Stimulated activated CD4-positive, alpha-beta T cell treated with anti-CD3 and anti-CD28 coated beads, TNF-alpha, amount 100 ng/mL, for 24 hours (primary cell): ENCODE data around the gene PAOX.
A peak's percentile ranks its signal among the peaks of the same experiment; 100 is the strongest.

Experiments used
- DNase-seq, 3 experiments: peaks; one replicate each; pipeline ENCODE4 v3.0.0-alpha.2; 2020; ENCODE audit warnings: low read depth in 3 of 3

The PAOX gene

DNA sequence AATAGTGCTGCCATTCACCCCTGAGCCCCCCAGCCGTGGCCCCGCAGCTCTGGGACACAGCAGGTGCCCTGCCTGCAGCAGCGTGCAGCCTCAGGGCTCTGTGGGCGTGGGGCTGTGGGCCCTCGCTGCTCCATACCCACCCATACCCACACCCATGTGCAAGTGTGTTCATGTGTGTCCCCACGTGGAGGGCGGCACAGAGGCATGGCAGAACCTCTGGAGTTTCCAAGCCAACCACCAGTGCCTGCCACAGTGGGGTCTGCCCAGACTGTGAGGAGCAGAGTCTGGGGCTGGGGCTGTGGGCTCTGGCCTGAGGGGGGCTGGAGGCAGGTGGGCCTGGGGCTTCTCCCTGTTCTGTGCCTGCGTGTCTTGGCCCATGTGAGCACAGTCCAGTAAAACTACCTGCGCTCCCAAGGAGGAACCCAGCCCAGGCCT lies 29.5 kb upstream of the PAOX start:
- no peak for DNase-seq

DNA sequence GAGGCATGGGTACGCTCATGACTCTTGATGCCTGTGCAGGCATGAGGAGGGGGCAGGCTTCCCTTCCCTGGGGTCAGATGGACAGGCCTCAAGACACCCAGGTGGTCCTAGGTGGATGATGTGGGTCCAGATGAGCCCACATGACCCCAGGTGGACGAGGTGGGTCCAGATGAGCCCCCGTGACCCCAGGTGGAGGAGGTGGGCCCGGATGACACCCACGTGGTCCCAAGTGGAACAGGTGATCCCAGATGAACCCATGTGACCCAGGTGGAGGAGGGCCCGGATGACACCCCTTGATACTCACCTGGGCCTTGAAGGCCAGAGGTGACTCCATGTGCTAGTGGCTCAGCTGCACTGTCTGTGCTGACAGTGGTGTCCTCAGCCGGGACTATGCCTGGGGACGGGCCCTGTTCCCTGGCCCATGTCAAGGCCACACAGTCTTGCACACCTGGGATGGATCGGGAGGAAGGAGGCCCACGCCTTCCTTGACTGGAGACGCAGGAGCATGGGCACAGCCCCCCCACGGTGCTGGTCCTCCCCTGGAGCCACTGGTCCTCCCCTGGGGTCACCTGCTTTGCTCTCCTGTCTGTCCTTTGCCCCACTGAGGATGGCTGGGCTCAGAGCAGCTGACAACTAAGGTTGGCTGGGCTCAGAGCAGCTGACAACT lies 28.6 kb upstream of the PAOX start:
- no peak for DNase-seq

DNA sequence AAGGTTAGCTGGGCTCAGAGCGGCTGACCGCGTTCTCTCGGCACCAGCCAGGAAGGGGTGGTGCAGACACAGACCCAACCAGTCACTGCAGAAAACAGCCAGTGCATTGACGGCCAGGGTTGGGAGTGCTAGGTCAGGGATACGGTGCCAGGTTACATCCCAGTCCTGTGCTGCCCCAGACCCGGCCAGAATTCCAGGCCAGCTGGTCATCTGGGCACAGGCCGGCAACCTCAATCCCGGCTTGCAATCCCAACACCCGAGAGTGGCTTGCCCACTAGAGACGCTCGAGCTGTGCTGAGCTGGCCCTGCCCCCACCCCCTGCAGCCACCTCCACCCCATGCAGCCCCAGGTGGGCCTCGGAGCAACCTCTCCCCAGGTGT lies 28.1 kb upstream of the PAOX start:
- DNase-seq: no peak

DNA sequence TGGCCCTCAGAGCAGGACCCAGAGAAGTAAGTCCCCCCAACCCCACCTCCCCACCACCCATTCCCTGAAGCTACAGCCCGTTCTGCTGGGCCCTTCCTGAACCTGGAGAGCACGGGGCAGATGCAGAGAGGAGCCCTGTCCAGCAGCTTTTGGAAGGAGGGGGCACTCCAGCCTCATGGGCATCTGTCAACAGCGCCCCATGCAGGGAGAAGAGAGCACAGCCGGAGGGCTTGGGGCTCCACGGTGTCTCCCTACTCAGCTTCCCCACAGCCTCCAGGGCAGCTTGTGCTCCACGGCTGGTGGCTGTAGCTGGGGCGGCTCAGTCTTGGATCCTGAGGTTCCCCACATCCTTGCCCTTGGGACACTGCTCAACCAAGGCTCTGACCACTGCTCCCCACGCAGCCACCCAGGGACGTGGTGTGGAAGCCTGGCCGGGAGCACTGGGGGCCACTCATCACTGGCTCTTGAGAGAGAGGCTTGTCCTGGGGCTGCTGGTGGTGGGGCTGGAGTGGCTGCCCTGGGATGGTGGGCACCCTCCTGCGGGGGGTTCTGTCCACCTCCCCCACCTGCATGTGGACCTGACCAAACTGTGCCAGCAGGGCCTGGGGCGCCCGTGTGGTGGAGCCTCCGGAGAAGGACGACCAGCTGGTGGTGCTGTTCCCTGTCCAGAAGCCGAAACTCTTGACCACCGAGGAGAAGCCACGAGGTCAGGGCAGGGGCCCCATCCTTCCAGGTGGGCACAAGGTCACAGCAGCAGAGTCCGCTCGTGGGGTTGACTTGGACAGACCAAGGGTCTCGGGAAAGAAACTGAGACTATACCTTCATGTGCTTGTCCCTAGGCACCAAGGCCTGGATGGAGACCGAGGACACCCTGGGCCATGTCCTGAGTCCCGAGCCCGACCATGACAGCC lies 27.4 kb upstream of the PAOX start:
- DNase-seq: no peak

DNA sequence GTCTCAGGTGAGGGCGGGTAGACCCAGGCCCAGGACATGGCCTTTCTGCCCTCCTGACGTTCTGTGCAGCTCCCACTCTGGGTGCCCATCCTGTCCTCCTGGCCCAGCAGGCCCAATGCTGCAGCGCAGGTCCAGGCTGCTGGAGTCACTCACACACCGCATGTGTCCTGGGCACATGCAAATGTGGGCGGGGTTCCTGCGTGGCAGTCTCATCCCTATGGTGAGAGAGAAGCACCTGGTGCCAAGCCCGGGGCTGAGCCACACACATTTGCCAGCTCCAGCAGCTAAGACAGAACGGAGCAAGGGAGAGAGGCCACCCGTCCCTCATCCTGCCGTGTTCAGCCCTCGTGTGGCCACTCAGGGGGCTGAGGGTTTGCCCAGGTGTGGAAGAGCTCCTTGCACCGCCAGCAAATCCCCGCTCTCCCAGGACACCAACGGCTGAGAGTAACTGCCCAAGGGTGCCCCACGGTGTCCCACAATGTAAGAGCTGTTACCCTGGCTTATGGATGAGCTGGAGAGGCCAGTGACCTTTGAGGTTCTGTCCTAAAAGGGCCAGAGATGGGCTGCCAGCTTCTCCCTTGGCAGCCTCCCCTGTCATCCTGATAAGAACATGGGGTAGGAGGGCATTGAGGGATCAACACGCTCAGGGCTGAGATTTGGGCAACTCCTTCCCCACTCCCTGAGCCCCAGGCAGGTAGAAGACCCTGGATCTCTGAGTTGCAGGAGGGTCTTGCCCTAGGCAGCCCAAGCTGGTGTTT lies 25.7 kb upstream of the PAOX start:
- DNase-seq: no peak

DNA sequence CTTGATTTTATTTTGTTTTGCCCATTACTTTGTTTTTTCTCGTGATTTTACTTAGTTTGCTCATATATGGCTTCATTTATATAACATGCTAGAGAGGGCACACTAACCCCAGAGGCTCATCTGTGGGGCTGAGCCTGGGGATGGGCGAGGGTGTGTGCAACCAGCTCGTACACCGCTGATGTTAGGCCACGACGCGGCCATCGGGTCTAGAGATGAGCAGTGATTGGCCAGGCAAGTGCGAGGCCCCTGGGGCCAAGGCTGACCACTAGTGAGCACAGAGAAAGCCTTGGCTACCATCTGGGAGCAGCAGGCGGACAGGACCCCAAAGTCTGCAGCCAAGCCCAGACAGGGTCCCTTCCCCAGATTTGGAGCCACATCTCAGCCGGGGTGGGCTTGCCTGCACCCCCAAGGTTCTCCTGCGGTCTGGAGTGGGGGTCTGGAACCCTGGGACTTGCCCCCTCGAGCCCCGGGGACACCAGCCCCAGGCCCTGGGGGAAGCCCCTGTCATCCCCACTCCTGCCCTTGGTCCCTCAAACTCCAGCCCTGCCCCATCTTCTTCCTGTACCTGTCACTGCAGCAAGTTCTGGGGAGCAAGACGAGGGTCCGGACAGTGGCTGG lies 25.0 kb upstream of the PAOX start:
- DNase-seq: no peak

DNA sequence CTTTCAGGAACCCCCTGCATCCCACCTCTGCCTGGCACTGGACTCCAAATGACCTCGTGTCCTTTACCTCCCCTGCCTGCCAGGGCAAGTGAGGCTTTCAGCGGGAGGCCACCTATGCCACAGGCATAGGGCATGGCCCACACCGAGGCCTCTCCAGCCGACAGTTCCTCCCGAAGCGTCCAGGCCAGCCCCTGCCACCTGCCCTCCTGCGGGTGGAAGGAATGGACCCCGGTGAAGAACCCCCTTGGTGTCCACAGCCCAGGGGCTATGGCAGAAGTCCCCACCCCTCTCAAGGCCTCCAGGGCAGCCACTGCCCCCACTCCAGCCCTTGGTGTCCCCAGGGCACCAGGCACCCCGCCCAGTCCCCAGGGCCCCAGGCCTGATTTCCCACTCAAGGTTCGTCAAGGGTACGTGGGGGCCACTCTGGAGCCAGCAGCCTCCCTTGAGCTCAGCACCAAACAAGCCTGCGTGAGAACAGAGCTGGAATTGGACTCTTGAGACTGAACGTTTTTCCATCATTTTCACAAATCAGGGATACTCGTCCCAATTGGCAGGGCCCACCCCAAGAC lies 24.3 kb upstream of the PAOX start:
- DNase-seq: no peak

DNA sequence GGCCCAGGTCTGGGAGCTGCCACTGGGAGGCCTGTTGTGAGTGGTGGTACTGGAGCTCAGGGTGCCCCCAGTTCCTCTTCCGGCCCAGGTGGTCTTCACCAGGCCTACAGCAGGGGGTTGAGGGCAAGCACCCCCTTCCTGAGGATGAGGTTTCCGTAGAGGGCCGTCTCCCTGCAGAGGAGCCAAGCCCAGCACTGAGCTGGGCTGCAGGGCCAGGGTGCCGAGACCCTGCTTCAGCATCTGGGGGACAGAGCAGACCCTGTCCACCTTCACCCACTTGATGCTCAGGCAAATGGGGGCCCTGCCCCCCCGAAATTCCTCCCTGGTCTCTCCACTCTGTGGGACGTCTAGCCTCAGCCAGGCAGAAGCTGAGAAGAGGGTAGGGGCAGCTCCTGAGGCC lies 23.8 kb upstream of the PAOX start:
- no peak for DNase-seq

DNA sequence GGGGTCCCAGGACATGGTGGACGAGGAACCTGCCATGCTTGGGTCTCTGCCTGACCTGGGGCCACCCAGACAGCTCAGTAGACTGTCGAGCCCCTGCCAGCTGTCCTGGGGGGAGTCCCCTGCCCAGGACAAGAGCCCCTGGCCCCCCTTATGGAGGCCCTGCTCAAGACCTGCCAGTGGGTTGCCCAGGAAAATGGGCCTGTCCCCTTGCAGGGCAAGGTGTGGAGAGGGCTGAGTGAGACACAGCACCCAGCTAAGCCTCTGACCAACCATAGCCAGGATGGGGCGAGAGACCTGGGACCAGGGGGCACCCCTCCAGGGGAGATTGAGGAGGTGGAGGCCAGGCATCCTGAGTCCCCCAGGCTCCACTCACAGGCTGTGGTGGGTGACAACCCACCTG lies 23.1 kb upstream of the PAOX start:
- DNase-seq: no peak

DNA sequence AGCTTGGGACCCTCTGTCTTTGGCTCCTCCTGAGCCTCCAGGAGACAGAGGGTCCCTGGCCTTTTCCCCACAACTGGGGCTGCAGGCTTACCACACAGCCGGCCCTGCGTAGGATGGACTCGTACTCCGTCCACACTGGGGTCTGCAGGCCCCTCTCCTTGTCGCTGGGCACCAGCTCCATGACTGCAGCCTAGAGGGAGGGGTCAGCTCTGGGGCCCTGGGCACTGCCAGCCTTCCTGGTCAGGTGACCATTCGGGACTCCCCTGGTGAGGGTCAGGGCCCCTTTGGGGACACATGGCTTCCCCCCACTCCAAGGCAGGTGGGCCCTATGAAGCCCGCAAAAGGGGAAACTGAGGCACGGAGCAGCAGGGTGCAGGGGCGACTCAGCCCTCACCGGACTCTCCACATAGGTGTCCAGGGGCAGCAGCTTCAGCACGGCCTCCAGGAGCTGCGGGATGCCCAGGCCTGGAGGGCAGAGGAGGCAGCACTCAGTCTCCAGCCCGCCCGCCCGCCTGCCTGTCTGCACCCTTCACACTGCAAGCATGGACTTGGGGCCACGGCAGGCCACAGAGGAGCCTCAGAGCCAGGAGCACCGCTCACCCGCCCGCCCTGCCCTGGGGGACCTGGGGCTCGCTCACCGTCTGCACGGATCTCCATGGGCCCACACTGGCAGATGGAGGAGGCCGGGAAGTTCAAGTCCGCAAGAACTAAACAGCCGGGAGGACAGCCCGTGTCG lies 22.3 kb upstream of the PAOX start:
- DNase-seq: no peak

DNA sequence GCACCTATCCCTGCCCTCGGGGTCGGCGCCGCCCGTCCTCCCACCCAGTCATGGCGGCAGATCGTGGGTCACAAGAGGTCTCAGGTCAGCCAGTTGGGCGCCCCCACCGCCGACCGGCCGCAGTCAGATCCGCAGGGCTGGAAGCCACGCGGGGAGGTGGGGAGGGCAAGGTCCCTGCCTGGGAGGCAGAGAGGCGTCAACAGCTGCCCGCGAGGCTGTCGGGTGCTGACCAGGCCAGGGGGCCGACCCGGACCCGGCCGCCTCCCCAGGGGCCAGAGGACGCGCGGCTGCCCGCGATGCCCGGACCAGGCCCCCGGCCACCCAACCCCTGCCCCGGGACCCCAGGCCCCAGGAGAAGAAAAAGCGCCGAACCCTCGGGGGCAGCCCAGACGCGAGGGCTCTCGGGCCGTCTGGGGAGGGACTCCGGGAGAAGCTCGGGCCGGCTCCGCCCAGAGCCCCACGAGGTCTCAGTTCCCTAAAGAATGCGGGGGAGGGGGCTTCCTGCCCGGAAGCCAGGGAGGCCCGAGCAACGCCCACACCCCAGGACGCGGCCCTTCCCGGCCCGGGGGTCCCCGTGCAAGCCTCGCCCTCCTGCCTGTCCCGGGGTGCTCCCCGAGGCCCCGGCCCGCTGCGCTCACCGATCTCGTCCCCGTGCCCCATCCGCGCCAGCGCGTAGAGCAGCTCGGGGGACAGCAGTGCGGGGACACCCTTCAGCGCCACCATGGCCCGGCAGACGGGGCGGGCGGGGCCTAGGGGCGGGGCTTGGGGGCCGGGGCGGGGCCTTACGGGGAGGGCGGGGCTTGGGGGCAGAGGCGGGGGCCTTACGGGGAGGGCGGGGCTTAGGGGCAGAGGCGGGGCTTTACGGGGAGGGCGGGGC lies 21.5 kb upstream of the PAOX start, which contains the start of gene FUOM:
TSS of gene FUOM (minus strand) at position 735 of the 877 bp plus-strand sequence. CDS start at position 723, 12 bp downstream.
- peak in 2 of 3 experiments; percentile 57 to 76 for DNase-seq

DNA sequence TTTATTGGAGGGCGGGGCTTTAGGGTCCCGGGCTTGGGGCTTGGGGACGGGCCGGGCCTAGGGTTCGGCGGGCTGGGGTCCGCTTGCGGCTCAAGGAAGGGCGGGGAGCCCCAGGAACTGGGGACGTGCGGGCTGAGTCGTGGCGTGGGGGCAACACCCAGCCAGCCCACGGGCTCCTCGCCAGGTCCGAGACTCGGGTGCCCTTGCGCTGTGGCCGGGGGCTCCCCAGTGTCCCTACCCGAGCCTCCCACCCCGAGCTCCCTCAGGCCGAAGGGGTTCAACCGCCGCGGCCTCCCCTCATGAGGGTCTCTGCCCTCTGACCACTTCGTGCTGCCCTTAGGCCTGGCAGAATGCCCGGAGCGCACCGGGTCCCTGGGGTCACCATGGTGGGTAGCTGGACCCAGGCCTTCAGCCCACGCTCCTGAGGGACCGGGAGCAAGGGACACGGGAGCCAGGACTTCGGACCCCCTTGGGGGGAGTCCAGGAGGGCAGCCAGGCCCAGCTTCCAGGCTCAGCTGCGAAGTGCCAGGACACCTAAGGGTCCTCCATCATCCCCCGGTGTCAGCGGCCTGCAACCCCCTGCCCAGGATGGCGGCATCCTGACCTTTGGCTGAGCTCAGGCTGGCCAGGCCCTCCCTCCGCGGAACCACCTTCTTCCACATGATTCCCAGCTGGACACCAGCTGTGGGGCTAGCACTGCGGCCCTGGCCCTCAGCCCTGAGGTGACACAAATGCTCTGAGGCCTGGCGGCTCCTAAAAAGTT lies 20.7 kb upstream of the PAOX start:
- DNase-seq: no peak

DNA sequence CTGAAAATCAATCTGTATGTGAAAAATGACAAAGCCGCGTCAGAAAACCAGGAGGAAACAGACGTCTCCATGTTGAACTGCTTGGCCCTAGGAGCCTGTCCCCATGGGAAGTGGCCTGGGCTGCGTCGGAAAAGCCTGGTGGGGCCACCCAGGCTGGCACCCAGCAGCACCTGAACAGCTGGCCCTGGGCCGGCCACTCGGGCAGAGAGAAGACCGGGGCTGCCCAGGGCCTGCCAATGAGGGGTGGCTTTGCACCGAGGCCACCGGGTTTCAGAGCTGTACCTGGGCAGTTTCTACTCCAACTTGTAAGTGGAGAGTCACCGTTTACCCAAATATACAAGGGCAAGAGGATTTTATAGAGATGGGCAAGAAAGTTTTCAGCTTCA lies 20.1 kb upstream of the PAOX start:
- no peak for DNase-seq

DNA sequence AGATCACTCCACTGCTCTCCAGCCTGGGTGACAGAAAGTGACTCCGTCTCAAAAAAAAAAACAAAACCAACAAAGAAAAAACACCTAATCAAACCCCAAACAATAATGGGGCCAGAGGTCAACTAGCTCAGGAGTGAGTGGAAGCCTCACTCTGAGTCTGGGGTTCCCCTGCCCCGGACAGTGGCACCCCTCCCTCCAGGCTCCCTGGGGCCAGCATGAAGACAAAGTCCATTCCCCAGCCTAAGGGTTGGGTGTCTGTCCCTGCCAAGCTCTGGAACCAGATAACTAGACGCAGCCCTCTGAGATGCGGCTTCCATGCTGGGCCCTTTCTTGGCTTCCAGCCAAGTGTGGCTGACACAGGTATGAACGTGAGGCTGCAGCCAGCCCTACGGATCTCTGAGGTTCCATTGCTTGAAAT lies 19.5 kb upstream of the PAOX start:
- DNase-seq: no peak

DNA sequence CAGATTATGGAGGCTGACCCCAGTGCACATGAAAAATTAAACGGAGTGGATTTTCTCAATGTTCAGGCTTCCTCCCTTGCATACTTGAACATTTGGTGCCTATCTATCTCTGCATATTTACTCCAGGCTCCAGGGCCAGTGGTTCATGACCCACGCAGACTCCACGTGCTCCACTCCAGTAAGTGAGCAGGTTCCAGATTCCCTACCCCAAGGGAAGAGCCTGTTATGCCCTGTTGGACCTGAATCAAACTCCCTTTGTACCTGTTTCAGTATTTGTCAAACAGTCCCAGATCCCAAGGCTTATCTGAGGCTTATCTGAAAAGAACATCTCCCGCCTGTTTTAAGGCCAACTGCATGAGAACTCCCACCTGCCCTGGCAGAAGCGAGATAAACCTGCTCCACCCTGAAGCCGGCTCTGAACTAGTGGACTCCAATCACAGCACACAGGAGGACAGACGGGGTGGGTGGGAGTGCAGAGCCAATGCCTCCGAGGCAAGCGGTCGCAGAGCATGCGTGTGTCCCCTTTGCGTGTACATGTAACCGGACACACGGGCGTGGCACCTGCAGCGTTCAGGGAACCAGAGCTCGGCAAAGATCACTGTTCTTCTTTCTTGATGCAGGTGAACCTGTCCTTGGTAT lies 19.0 kb upstream of the PAOX start:
- DNase-seq: no peak

DNA sequence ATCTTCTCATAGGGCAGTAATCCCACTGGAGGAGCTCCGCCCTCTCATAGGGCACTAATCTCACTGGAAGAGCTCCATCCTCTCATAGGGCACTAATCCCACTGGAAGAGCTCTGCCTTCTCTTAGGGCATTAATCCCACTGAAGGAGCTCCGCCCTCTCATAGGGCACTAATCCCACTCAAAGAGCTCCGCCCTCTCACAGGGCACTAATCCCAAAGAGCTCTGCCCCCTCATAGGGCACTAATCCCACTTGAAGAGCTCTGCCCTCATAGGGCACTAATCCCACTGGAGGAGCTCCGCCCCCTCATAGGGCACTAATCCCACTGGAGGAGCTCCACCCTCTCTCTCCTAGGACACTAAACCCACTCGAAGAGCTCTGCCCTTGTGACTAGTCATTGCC lies 17.8 kb upstream of the PAOX start:
- DNase-seq: no peak

DNA sequence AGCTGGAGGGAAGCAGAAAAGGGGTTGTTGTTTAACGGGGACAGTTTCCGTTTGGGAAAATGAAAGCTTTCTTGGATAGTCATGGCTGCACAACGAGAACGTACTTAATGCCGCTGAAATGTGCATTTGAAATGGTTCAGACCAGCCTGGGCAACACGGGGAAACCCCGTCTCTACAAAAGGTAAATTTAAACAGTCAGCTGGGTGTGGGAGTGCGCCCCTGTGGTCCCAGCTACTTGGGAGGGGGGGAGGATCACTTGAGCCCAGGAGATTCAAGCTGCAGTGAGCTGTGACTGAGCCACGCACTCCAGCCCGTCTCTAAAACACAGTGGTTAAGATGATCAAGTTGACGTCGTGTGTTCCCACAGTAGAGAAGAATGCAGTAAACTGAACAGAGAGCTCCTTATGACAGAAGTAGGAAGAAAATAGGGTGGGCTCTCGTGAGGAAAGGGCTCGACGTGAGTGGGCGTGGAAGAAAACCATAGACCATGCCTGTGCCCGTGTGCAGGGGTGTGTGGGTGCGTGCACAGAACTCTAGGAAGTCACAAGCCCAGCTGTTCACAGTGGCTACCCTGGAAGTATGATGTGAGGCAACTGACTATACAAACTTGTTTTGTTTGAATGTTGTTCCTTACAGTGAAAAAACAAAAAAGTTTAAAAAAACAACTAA lies 17.2 kb upstream of the PAOX start:
- no peak for DNase-seq

DNA sequence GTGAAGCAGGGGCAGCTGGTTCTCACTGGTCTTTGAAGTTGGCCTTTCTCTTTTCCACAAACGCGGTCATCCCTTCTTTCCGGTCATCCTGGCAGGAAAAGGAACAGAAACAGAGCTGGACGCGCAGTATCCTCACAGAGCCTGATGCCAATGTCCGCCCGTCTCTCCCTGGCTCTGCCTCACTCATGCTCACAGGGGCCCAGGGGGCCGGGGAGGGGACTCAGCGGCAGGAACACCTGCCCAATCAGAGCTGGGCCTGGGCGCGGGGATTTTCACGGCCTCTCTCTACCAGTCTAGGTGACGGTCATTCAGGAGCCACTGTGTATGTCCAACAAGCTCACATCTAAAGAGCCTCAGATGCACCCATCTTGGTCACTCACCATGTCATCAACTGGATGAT lies 16.2 kb upstream of the PAOX start:
- DNase-seq: no peak
